Measurements from ENCODE around the gene GADD45B. TPM values are rescaled to one million over a fixed set of nuclear protein-coding genes. Genes with fewer than 3 reads are reported as not detected.
"Not testable (repeated sequence)": the region's sequence is repeated elsewhere in the genome, so short reads cannot be mapped to it uniquely, and the experiment has no call there.

The GADD45B gene
- total RNA-seq, 2 donors from 2014 or later, result 233 to 784 TPM

DNA sequence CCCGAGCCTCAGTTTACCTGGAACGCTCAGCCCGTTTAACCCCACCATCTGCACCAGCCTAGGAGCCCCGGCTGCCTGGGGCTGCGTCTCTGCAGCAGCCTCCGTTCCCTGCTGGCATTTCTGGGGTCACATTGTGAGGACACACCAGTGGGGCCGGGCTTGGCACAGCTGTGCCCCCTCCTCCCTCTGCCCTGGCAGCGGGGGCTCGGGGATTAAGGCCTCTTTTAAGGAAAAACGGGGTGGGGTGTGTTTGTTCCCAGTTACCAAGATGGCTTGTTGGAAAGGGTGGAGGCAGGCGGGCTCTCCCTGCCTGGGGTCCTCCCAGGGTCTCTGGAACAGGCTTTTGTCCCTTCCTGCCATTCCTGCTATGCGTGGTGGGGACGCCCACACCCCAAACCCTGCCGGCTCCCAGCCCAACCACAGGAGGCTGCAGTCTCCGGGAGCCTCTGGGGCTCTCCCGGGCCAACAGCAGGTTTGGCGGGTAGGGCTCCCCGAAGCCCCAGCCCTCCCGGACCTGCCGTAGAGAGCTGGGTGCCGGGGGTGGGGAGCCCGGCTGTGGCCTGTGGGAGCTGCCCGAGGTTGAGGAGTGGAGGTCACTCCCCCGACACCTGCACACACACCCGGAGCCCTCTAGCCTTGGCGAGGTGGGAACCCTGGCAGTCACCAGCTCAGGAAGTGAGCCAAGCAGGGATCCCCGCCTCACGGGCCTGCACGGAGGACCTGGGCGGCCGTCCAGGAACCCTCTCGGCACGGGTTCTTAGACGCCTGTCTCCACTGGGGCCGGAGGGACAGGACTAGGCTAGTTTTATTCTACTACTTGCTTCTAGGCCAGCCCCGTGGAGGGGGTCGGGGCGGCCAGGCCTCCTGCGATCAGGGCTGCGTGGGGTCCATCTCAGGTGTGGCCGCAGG, 36.9 kb downstream of the GADD45B start:
- no peaks in the 10 kb centered on the region for H3K27me3 Mint-ChIP-seq
- H3K4me1 Mint-ChIP-seq (ENCODE audit: low read depth in 2 of 2), result peaks cover 0 to 9% of the 10 kb centered on the region in 2 donors
- no peaks in the 10 kb centered on the region for H3K36me3 Mint-ChIP-seq
- no peak for DNase-seq (ENCODE audit: low spot score)
- H3K4me3 Mint-ChIP-seq, result no peak overlapping the region
- no peak overlapping the region for H3K27ac Mint-ChIP-seq
- H3K9me3 Mint-ChIP-seq, result no peaks in the 10 kb centered on the region
- no peak for ATAC-seq

DNA sequence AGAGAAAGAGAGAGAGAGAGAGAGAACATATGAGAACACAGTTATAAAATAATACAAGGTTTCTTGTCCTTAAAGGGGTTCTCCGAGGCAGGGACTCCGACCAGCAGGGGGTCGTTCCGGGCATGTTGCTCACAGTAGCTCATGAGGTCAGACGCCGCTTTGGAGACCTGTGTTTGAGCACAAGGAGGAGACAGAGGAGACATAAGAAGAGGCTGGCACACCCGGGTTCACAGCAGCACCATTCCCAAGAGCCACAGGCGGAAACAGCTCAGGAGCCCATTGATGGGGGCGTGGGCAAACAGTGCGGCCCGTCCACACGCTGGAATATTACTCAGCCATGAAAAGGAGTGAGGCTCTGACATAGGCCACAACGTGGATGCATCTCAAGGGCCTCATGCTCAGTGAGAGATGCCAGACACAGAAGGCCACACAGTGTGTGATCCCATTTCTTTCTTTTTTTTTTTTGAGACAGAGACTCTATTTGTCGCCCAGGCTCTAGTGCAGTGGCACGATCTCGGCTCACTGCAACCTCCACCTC, 39.1 kb downstream of the GADD45B start:
- no peaks in the 10 kb centered on the region for H3K36me3 Mint-ChIP-seq
- H3K27ac Mint-ChIP-seq, result peak overlapping the region in 1 of 2 donors; percentile 38
- no peaks in the 10 kb centered on the region for H3K27me3 Mint-ChIP-seq
- H3K9me3 Mint-ChIP-seq, result no peaks in the 10 kb centered on the region
- ATAC-seq, result no peak
- H3K4me1 Mint-ChIP-seq (ENCODE audit: low read depth in 2 of 2), result peaks cover 0 to 3% of the 10 kb centered on the region in 2 donors
- no peak for DNase-seq (ENCODE audit: low spot score)
- no peak overlapping the region for H3K4me3 Mint-ChIP-seq

DNA sequence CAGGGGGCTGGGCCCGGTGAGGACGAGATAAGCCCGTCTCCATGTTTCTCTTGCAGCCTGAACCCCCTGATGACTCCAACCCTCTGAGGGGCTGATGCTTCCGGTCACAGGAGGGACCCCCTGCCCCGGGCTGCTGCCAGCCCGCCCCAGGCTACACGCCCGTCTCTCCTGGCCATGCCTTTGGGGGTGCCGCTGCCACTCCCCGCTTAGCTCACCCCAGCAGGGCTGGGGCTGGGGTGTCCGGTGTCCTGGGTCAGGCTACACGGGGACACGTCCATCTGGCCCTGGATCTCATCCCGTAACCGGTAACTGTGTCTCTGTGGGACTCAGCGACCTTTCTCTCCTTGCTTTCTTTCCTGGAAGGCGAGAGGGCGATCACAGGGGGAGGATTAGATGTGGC, 40.8 kb downstream of the GADD45B start:
- no peak for ATAC-seq
- Mint-ChIP-seq H3K27me3 (no peaks in the 10 kb centered on the region), H3K36me3 (no peaks in the 10 kb centered on the region), H3K4me3 (no peak overlapping the region), H3K4me1 (ENCODE audit: low read depth in 2 of 2) (no peaks in the 10 kb centered on the region), H3K27ac (no peak overlapping the region), H3K9me3 (no peaks in the 10 kb centered on the region)
- DNase-seq (ENCODE audit: low spot score), result no peak

DNA sequence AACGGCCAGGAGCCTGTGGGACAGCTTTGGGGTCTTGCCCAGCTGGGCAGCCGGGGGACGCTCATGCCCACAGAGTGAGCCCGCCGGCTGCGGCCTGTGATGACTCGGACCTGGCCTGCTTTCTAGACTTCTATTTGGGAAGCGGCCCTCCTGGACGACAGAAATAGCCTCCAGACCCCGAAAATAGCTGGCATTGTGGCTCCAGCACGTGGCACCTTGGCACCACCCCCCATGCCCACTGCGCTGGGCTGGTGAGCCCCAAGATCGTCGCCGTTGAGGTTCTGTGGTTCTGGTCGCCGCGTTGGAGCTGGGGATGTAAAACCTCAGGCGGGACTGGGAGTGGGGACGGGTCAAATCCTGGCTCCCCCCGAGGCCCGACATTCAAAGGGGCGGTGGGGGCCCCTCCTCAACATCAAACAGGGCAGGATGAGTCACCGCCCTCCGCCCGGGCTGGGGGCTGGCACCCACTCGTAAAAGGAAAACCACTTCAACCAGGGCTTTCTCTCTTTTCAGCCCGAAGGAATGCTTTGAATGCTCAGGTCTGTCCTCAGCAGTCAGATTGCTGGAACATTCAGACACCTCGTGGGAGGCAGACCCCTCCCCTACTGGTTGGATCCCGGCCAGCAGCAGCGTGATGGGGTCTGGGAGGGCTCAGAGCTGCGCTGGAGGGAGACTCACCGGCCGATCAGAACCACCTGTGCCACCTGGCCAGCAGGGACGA, 42.1 kb downstream of the GADD45B start:
- no peak for ATAC-seq
- Mint-ChIP-seq H3K4me1 (ENCODE audit: low read depth in 2 of 2) (no peaks in the 10 kb centered on the region), H3K4me3 (no peak overlapping the region), H3K9me3 (no peaks in the 10 kb centered on the region), H3K36me3 (no peaks in the 10 kb centered on the region), H3K27ac (no peak overlapping the region), H3K27me3 (no peaks in the 10 kb centered on the region)
- DNase-seq (ENCODE audit: low spot score), result no peak

DNA sequence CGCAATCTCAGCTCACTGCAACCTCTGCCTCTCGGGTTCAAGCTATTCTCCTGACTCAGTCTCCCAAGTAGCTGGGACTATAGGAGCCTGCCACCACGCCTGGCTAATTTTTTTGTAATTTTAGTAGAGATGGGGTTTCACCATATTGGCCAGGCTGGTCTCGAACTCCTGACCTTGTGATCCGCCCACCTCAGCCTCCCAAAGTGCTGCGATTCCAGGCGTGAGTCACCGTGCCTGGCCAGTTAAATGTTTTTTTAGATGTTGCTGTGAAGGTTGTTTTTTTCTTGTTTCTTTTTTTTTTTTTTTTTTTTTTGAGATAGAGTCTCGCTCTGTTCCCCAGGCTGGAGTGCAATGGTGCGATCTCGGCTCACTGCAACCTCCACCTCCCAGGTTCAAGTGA, 42.9 kb downstream of the GADD45B start:
- not testable (repeated sequence) for H3K27me3 Mint-ChIP-seq; H3K4me3 Mint-ChIP-seq; H3K36me3 Mint-ChIP-seq; DNase-seq (ENCODE audit: low spot score); H3K9me3 Mint-ChIP-seq; H3K4me1 Mint-ChIP-seq (ENCODE audit: low read depth in 2 of 2); ATAC-seq; H3K27ac Mint-ChIP-seq

DNA sequence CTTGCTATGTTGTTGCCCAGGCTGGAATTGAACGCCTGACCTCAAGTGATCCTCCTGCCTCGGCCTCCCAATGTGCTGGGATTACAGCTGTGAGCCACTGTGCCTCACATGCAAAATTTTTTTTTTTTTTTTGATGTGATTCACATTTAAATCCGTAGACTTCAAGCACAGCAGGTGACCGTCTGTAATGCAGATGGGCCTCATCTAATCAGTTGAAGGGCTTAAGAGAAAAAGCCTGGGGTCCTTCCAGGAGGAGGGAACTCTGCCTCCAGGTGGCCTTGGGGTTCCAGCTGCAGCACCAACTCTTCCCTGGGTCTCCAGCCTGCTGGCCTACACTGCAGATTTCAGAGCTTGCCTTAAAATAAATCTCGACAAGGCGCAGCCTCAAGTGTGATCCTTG, 43.6 kb downstream of the GADD45B start:
- H3K4me3 Mint-ChIP-seq, result no peak overlapping the region

DNA sequence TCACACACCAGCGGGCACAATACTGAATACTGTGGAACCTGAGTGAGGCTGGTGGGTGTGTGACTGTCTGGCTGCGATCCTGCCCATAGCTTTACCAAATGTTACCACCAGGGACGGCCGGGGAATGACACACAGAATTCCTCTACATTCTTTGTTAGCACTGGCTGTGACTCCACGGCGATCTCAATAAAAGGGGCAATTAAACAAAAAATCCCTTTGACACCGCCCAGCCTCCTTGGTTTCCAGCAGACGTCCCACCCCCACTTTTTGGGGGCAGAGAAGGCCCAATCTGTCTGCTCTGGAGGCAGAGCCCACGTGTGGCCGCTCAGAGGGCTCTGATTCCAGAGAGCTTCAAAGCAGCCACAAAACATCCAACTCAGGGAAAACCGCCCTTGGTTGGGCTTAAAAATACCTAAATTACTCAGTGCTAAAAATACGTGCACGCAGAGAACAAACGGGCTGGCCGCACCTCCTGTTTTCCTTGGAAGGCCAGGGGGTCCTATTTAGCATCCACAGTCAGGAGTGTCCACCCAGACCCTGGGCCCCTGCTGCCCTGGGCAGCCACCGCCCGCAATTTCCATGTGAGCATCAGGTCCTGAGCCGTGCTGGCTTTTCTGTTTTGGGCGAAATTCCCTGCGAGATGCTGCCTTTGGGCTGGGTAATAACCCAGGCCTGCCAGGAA, 47.8 kb downstream of the GADD45B start:
- no peak overlapping the region for H3K4me3 Mint-ChIP-seq
- H3K27ac Mint-ChIP-seq, result no peak overlapping the region
- ATAC-seq (no peak), DNase-seq (ENCODE audit: low spot score) (no peak)
- H3K9me3 Mint-ChIP-seq, result no peaks in the 10 kb centered on the region
- H3K36me3 Mint-ChIP-seq, result no peaks in the 10 kb centered on the region
- H3K4me1 Mint-ChIP-seq (ENCODE audit: low read depth in 2 of 2), result no peaks in the 10 kb centered on the region
- no peaks in the 10 kb centered on the region for H3K27me3 Mint-ChIP-seq

More for the DNA sequence above, 43.6 kb downstream of the GADD45B start:
- DNase-seq (ENCODE audit: low spot score), result no peak
- no peak for ATAC-seq
- Mint-ChIP-seq H3K36me3 (no peaks in the 10 kb centered on the region), H3K27me3 (no peaks in the 10 kb centered on the region), H3K9me3 (no peaks in the 10 kb centered on the region), H3K27ac (no peak overlapping the region), H3K4me1 (ENCODE audit: low read depth in 2 of 2) (no peaks in the 10 kb centered on the region)

DNA sequence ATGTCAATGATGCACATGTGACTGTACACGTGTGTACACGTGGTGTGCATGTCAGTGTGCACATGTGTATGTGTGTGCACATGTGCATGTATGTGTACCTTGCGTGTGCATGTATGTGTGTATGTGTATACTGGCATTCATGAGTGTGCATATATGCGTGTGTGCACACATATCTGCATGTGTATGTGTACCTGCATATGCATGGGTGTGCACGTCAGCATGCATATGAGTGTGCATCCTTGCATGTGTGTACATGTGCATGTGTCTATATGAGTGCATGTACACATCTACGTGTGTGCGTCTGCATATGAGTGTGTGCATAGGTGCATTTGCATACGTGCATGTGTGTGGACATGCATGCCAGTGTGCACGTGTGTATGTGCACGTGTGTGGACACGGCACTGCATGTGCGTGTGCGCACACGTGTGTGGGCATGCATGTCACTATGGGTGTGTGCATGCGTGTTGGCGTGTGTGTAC, 48.5 kb downstream of the GADD45B start:
- Mint-ChIP-seq H3K4me3 (no peak overlapping the region), H3K4me1 (ENCODE audit: low read depth in 2 of 2) (no peaks in the 10 kb centered on the region), H3K27me3 (no peaks in the 10 kb centered on the region), H3K36me3 (no peaks in the 10 kb centered on the region), H3K27ac (no peak overlapping the region), H3K9me3 (no peaks in the 10 kb centered on the region)
- ATAC-seq, result peak in 1 of 2 donors; percentile 35
- no peak for DNase-seq (ENCODE audit: low spot score)

DNA sequence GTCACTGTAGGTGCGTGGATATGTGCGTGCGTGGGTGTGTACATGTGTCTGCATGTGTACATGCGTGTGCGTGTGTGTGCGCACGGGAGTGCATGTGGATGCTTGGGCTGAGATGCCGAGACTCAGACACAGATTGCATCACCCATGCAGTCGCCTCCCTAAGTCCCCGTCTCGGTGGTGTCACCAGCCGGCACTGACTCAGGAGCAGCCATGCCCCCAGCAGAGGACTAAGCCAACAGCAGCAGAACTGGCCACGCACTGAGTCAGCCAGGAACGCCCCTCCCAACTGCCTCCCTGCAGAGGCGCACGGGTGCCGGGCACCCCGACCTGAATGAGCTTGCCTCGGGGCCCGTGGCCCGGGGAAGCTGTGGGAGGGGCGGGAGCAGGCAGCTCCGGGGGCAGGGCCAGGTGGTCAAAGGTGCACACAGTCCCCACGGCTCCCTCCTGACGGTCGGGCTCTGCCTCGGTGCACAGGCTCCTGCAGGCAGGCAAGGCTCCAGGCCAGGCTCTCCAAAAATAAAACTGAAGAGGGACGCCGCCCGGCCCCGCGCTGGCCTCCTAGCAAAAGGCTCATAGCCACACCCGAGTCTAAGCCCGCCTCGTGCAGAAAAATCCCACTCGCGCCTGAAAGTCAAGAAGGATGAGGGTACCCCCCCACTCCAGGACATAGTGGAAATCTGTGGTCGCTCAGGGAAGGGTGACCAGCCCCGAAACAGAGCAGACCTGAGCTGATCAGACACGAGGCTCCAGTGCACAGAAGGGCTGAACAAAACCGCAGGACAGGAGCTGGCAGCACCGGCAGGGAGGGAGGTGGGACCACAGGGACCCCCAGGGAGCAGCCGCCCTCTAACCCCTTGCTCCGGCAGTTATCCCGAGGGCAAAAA, 49.2 kb downstream of the GADD45B start:
- Mint-ChIP-seq H3K4me1 (ENCODE audit: low read depth in 2 of 2) (no peaks in the 10 kb centered on the region), H3K27me3 (no peaks in the 10 kb centered on the region), H3K9me3 (no peaks in the 10 kb centered on the region), H3K36me3 (no peaks in the 10 kb centered on the region), H3K4me3 (no peak overlapping the region), H3K27ac (no peak overlapping the region)
- ATAC-seq (no peak), DNase-seq (ENCODE audit: low spot score) (no peak)

DNA sequence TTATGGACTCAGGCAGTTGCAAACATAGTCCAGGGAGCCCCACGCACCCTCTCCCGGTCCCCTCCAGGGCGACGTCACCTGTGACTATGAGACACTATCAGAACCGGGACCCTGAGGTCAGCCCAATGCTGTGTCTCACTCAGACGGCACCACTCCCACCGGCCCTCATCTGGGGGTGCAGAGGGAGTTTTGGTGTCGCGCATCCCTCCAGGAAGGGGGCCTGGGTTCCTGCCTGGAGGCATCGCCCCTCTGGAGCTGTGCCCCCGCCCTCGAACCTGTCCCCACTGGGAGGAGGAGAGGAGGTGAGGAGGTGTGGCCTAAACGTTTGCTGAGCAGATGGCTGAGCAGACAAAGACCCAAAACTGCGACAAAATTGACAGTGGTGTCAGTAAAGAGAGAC, 51.2 kb downstream of the GADD45B start:
- H3K4me1 Mint-ChIP-seq (ENCODE audit: low read depth in 2 of 2), result peaks cover 1 to 2% of the 10 kb centered on the region in 2 donors
- no peaks in the 10 kb centered on the region for H3K36me3 Mint-ChIP-seq
- no peak overlapping the region for H3K4me3 Mint-ChIP-seq
- ATAC-seq (no peak), DNase-seq (ENCODE audit: low spot score) (no peak)
- no peaks in the 10 kb centered on the region for H3K27me3 Mint-ChIP-seq
- no peak overlapping the region for H3K27ac Mint-ChIP-seq
- no peaks in the 10 kb centered on the region for H3K9me3 Mint-ChIP-seq

DNA sequence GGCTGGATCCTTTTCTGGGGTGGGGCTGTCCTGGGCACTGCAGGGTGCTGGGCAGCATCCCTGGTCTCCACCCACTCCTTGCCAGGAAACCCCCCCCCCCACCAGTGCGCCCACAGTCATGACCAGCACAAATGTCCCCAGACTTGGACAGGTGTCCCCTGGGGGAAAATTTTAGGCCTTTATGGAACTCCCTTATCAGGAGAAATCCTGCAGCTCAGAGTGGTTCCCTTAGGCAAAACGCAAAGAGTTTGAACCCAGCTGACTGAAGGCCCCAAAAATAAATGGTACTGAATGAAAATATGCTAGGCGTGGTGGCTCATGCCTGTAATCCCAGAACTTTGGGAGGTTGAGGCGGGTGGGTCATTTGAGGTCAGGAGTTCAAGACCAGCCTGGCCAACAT, 51.8 kb downstream of the GADD45B start:
- H3K36me3 Mint-ChIP-seq, result no peaks in the 10 kb centered on the region
- no peaks in the 10 kb centered on the region for H3K9me3 Mint-ChIP-seq
- H3K4me1 Mint-ChIP-seq (ENCODE audit: low read depth in 2 of 2), result peaks cover 5 to 6% of the 10 kb centered on the region in 2 donors
- H3K4me3 Mint-ChIP-seq, result no peak overlapping the region
- no peaks in the 10 kb centered on the region for H3K27me3 Mint-ChIP-seq
- ATAC-seq (no peak), DNase-seq (ENCODE audit: low spot score) (no peak)
- H3K27ac Mint-ChIP-seq, result no peak overlapping the region

Data from natural killer cell treated with Interleukin-12 subunit alpha and Interleukin-12 subunit beta and Interleukin-15 and Interleukin-18, amount 100 ng/mL, for 72 hours (primary cell).